GM10248 (cell line): ENCODE results near the gene SLC36A3.

Experiments used
- CTCF ChIA-PET: fragments of 300-600 bp; sonication (Branson Sonifier 250); formaldehyde crosslinking; extraction: SDS; loops from one replicate; lab custom pipeline; 2021; ENCODE audit warnings: antibody characterized with exemption; lab: Yijun Ruan, JAX
- POLR2A ChIA-PET: fragments of 350-650 bp; sonication (Branson Sonifier 250); formaldehyde crosslinking; extraction: SDS; loops from one replicate; lab custom pipeline; 2020; ENCODE audit warnings: antibody characterized with exemption; lab: Yijun Ruan, JAX
- DNase-seq: peaks from one replicate; pipeline ENCODE4 v3.0.0; 2012; ENCODE audit errors: extremely low spot score
- CTCF ChIP-seq: IDR thresholded peaks from 2 replicates; pipeline ENCODE4 v1.5.1; 2012; ENCODE audit warnings: mild to moderate bottlenecking, low read depth; ENCODE audit errors: extremely low read depth, missing control alignments, control extremely low read depth

SLC36A3 gene

GRCh38 chr5:151344088-151344487, 40.5 kb upstream of the SLC36A3 start:
- POLR2A ChIA-PET = no interaction called here
- no peak for TF ChIP-seq CTCF
- no peak for DNase-seq
- CTCF ChIA-PET = interaction anchor here (1.1 kb wide), 1 partner anchor 28 kb away, joined by 4 read pairs; no protein-coding TSS in a partner anchor

- no peak for DNase-seq
- no peak for TF ChIP-seq CTCF
- POLR2A ChIA-PET = no interaction called here
- CTCF ChIA-PET = no interaction called here
Observed at GRCh38 chr5:151340004-151340403, 36.4 kb upstream of the SLC36A3 start.

- no peak for DNase-seq
- TF ChIP-seq CTCF = no peak
- POLR2A ChIA-PET = no interaction called here
- CTCF ChIA-PET = no interaction called here
Observed at GRCh38 chr5:151338734-151339133, 35.2 kb upstream of the SLC36A3 start.

GRCh38 chr5:151332857-151333256, 29.3 kb upstream of the SLC36A3 start:
- DNase-seq = no peak
- ChIA-PET POLR2A (no interaction called here), CTCF (interaction anchor here (1.0 to 1.9 kb wide), 3 partner anchors 10 to 22 kb away, joined by 3 to 6 read pairs (median 5); no protein-coding TSS in a partner anchor)
- TF ChIP-seq CTCF = no peak

- POLR2A ChIA-PET = no interaction called here
- TF ChIP-seq CTCF = no peak
- CTCF ChIA-PET = interaction anchor here (0.8 to 1.1 kb wide), 2 partner anchors 13 to 15 kb away, joined by 3 read pairs; no protein-coding TSS in a partner anchor
- DNase-seq = no peak
Observed at GRCh38 chr5:151328734-151329133, 25.2 kb upstream of the SLC36A3 start.

GRCh38 chr5:151327585-151327984, 24.0 kb upstream of the SLC36A3 start:
- ChIA-PET POLR2A (no interaction called here), CTCF (interaction anchor here (0.8 kb wide), 1 partner anchor 11 kb away, joined by 3 read pairs; no protein-coding TSS in a partner anchor)
- DNase-seq = no peak
- TF ChIP-seq CTCF = no peak

GRCh38 chr5:151326266-151326665, 22.7 kb upstream of the SLC36A3 start:
- TF ChIP-seq CTCF = no peak
- ChIA-PET CTCF (interaction anchor here (0.8 kb wide), 1 partner anchor 10 kb away, joined by 3 read pairs; no protein-coding TSS in a partner anchor), POLR2A (no interaction called here)
- no peak for DNase-seq
